ENCODE measurements around the gene CHRM3.

DNA sequence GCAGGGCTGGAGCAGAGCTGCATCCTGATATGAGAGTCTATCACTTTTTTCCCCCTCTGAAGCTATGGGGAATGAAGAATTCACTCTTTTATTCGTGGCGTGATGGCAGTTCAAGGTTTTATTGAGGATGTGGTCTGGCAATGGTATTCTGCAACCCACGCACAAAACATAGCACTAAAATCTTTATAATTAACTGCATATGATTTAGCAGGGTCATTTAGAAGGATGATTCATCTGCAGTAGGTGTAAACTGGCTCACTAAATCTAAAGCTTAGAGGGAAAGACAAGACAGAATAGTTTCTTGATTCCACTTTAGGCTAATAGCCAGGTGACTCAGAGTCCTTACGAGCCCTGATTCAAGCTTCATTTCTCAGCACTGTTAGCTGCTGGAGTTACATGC lies 25.0 kb upstream of the CHRM3 start:
- TF ChIP-seq CTCF (IDR thresholded peaks at IDR 0.05): no peak
- no peak for TF ChIP-seq POLR2AphosphoS5 (IDR thresholded peaks at IDR 0.05; ENCODE audit: insufficient read depth in 1 of 2, low read depth in 1 of 2)
- TF ChIP-seq POLR2A (IDR thresholded peaks at IDR 0.05): no peak
